Lower lobe of right lung (tissue), 2 donors: ENCODE data around the gene ARHGAP11A. TPM values are rescaled to one million over a fixed set of nuclear protein-coding genes. Genes with fewer than 3 reads are reported as not detected.
A peak's percentile ranks its signal among the peaks of the same experiment; 100 is the strongest.

Experiments used
- ATAC-seq, 2 donors: fragments of 200-7000 bp; cut with Tn5 transposase; one replicate each; pipeline ENCODE4 v1.9.1; 2020 to 2022; ENCODE audit warnings: mild to moderate bottlenecking in 2 of 2, moderate library complexity in 2 of 2
- DNase-seq: peaks from one replicate; pipeline ENCODE4 v3.0.0-alpha.2; 2020
- H3K27ac ChIP-seq: fragments of 200-600 bp; one replicate; pipeline ENCODE4 v1.8.0; 2022
- H3K27me3 ChIP-seq: fragments of 200-600 bp; one replicate; pipeline ENCODE4 v1.8.0; 2022; ENCODE audit warnings: low read depth
- H3K36me3 ChIP-seq: fragments of 200-600 bp; one replicate; pipeline ENCODE4 v1.8.0; 2022; ENCODE audit warnings: mild to moderate bottlenecking
- H3K4me1 ChIP-seq: fragments of 200-600 bp; one replicate; pipeline ENCODE4 v1.8.0; 2022
- H3K4me3 ChIP-seq: fragments of 200-600 bp; one replicate; pipeline ENCODE4 v1.8.0; 2022; ENCODE audit warnings: mild to moderate bottlenecking
- H3K9me3 ChIP-seq: fragments of 200-600 bp; one replicate; pipeline ENCODE4 v1.8.0; 2022
- CTCF ChIP-seq: fragments of 200-600 bp; IDR thresholded peaks from one replicate; pipeline ENCODE4 v1.8.0; 2022; ENCODE audit warnings: antibody characterized with exemption, mild to moderate bottlenecking
- intact Hi-C: fragments of 100-400 bp; cut with DNase I; formaldehyde crosslinking; loops from one replicate; pipeline ENCODE4 v1.11.0; 2022
- total RNA-seq: library from RNA; stranded (reverse); fragmentation: NEBNext Ultra II Directional; extraction: Animal tissue kit (Norgen Biotek cat#: 25700); gene quantifications from one replicate; pipeline ENCODE4 v1.2.1, GENCODE V29; 2021
- donor health status: DM: no; HTN: yes; CAD: no; lungs with severe emphysema.

Gene ARHGAP11A
- total RNA-seq, 1 donor from 2014 or later = 4.9 TPM

- H3K4me3 ChIP-seq = no peak overlapping the region
- H3K9me3 ChIP-seq = no peaks in the 10 kb centered on the region
- peaks cover 7% of the 10 kb centered on the region for H3K4me1 ChIP-seq
- no peak for TF ChIP-seq CTCF
- intact Hi-C loops = no loop called here
- H3K36me3 ChIP-seq = no peaks in the 10 kb centered on the region
- ATAC-seq (no peak), DNase-seq (no peak)
- H3K27me3 ChIP-seq = no peaks in the 10 kb centered on the region
- no peak overlapping the region for H3K27ac ChIP-seq
These were observed 70.3 kb downstream of the ARHGAP11A start for GRCh38 chr15:32685576-32685975.

GRCh38 chr15:32687556-32687955, 72.3 kb downstream of the ARHGAP11A start:
- no peak for DNase-seq
- Histone ChIP-seq H3K27ac (no peak overlapping the region), H3K4me1 (peaks cover 1% of the 10 kb centered on the region), H3K9me3 (no peaks in the 10 kb centered on the region), H3K36me3 (no peaks in the 10 kb centered on the region), H3K27me3 (no peaks in the 10 kb centered on the region), H3K4me3 (no peak overlapping the region)
- intact Hi-C loops = no loop called here
- no peak for ATAC-seq
- TF ChIP-seq CTCF = no peak

GRCh38 chr15:32688151-32688639, 72.9 kb downstream of the ARHGAP11A start:
- peak in 1 of 2 donors; percentile 54 for ATAC-seq
- intact Hi-C loops = no loop called here
- Histone ChIP-seq H3K27me3 (no peaks in the 10 kb centered on the region), H3K4me1 (no peaks in the 10 kb centered on the region), H3K36me3 (no peaks in the 10 kb centered on the region), H3K27ac (no peak overlapping the region), H3K9me3 (no peaks in the 10 kb centered on the region), H3K4me3 (no peak overlapping the region)
- TF ChIP-seq CTCF = no peak
- DNase-seq = no peak

Other genes with a start within 250 kb of the ARHGAP11A start
- 1.9 TPM for gene GOLGA8K, start 212.2 kb upstream of the ARHGAP11A start, total RNA-seq
- gene GOLGA8O, start 159.9 kb upstream of the ARHGAP11A start, total RNA-seq = not detected
- 14.3 TPM for gene GOLGA8N, start 22.0 kb upstream of the ARHGAP11A start, total RNA-seq
- 0.65 TPM for gene SCG5, start 26.2 kb downstream of the ARHGAP11A start, total RNA-seq
- 3.1 TPM for gene GREM1, start 102.5 kb downstream of the ARHGAP11A start, total RNA-seq